Liver (tissue), 9 donors: Measurements from ENCODE around the gene CPN1. TPM values are rescaled to one million over a fixed set of nuclear protein-coding genes. Genes with fewer than 3 reads are reported as not detected.

Experiments used
- DNase-seq: peaks from one replicate; pipeline ENCODE4 v3.0.0-alpha.2; 2017; ENCODE audit warnings: low spot score
- H3K27ac ChIP-seq, 2 donors: one replicate each; pipeline ENCODE4 v1.7.0; 2013; ENCODE audit warnings: inconsistent platforms in 2 of 2, low read length in 2 of 2, control low read depth in 1 of 2, low read depth in 1 of 2, mild to moderate bottlenecking in 1 of 2
- H3K27me3 ChIP-seq, 4 donors: one replicate each; pipeline versions ENCODE4 v1.6.1 to v1.7.0; 2013; ENCODE audit warnings: low read length in 3 of 4, inconsistent platforms in 1 of 4, mild to moderate bottlenecking in 1 of 4, moderate library complexity in 1 of 4; ENCODE audit not compliant: control insufficient read depth in 4 of 4, insufficient read depth in 4 of 4
- H3K36me3 ChIP-seq, 4 donors: one replicate each; pipeline versions ENCODE4 v1.6.1 to v1.7.0; 2013; ENCODE audit warnings: low read length in 3 of 4, mild to moderate bottlenecking in 3 of 4, low read depth in 1 of 4, moderate library complexity in 1 of 4; ENCODE audit not compliant: control insufficient read depth in 4 of 4, insufficient read depth in 3 of 4
- H3K4me1 ChIP-seq, 4 donors: one replicate each; pipeline versions ENCODE4 v1.6.1 to v1.7.0; 2013; ENCODE audit warnings: low read length in 3 of 4, mild to moderate bottlenecking in 3 of 4, moderate library complexity in 1 of 4; ENCODE audit not compliant: control insufficient read depth in 4 of 4, insufficient read depth in 4 of 4
- H3K4me3 ChIP-seq, 3 donors: one replicate each; pipeline versions ENCODE4 v1.6.1 to v1.7.0; 2013; ENCODE audit warnings: low read length in 3 of 3, control low read depth in 1 of 3, low read depth in 1 of 3, mild to moderate bottlenecking in 1 of 3
- H3K9ac ChIP-seq, 2 donors: one replicate each; pipeline ENCODE4 v1.7.0; 2013; ENCODE audit warnings: low read length in 2 of 2, mild to moderate bottlenecking in 2 of 2, moderate library complexity in 2 of 2, control low read depth in 1 of 2, low read depth in 1 of 2
- H3K9me3 ChIP-seq, 4 donors: one replicate each; pipeline versions ENCODE4 v1.6.1 to v1.7.0; 2013; ENCODE audit warnings: low read length in 3 of 4; ENCODE audit not compliant: control insufficient read depth in 4 of 4
- EGR1 ChIP-seq, 2 donors: IDR thresholded peaks; 2 replicates each; pipeline ENCODE4 v1.6.1; 2016 to 2018; ENCODE audit warnings: antibody characterized with exemption in 2 of 2, low read depth in 2 of 2
- FOXA1 ChIP-seq: IDR thresholded peaks from 2 replicates; pipeline ENCODE4 v1.6.1; 2016; ENCODE audit warnings: antibody characterized with exemption
- FOXA2 ChIP-seq: IDR thresholded peaks from 2 replicates; pipeline ENCODE4 v1.6.1; 2016; ENCODE audit warnings: antibody characterized with exemption
- GABPA ChIP-seq, 2 donors: IDR thresholded peaks in 1 of 2; conservative IDR thresholded peaks in 1 of 2; 2 replicates each; pipeline ENCODE4 v1.6.1; 2016; ENCODE audit warnings: antibody characterized with exemption in 2 of 2, mild to moderate bottlenecking in 1 of 2, moderate library complexity in 1 of 2
- HNF4A ChIP-seq, 2 donors: conservative IDR thresholded peaks; 2 replicates each; pipeline ENCODE4 v1.6.1; 2016; ENCODE audit warnings: antibody characterized with exemption in 2 of 2, mild to moderate bottlenecking in 2 of 2
- HNF4G ChIP-seq: IDR thresholded peaks from 2 replicates; pipeline ENCODE4 v1.6.1; 2016; ENCODE audit warnings: antibody characterized with exemption
- JUND ChIP-seq, 2 donors: IDR thresholded peaks; 2 replicates each; pipeline ENCODE4 v1.6.1; 2016; ENCODE audit warnings: antibody characterized with exemption in 2 of 2
- NR2F2 ChIP-seq: IDR thresholded peaks from 2 replicates; pipeline ENCODE4 v1.6.1; 2016; ENCODE audit warnings: antibody characterized with exemption
- RAD21 ChIP-seq, 2 donors: IDR thresholded peaks; 2 replicates each; pipeline ENCODE4 v1.6.1; 2016; ENCODE audit warnings: antibody characterized with exemption in 2 of 2, mild to moderate bottlenecking in 2 of 2
- RXRA ChIP-seq, 2 donors: IDR thresholded peaks; 2 replicates each; pipeline ENCODE4 v1.6.1; 2017 to 2018; ENCODE audit warnings: antibody characterized with exemption in 2 of 2, mild to moderate bottlenecking in 1 of 2
- SP1 ChIP-seq: IDR thresholded peaks from 2 replicates; pipeline ENCODE4 v1.6.1; 2018; ENCODE audit warnings: antibody characterized with exemption, mild to moderate bottlenecking
- TAF1 ChIP-seq: conservative IDR thresholded peaks from 2 replicates; pipeline ENCODE4 v1.6.1; 2016; ENCODE audit warnings: antibody characterized with exemption, mild to moderate bottlenecking
- YY1 ChIP-seq: IDR thresholded peaks from 2 replicates; pipeline ENCODE4 v1.6.1; 2016; ENCODE audit warnings: antibody characterized with exemption, mild to moderate bottlenecking
- WGBS: extraction: QIAGEN DNeasy Blood & Tissue Kit; methylation state at CpG from one replicate; pipeline ENCODE4 v1.1.7; 2013; 5-methylcytosine and 5-hydroxymethylcytosine counted together
- polyA plus RNA-seq, 2 donors: library from polyadenylated mRNA; stranded (reverse) in 1 of 2; unstranded in 1 of 2; fragments of 200-250 nt in 1 of 2; fragments of >200 nt in 1 of 2; fragmentation: Nextera tagmentation in 1 of 2; extraction: Ambion mirVana in 1 of 2; gene quantifications; one replicate each; pipeline versions ENCODE4 v1.2.1 to v1.2.3, GENCODE V29; 2013 to 2015
- total RNA-seq, 2 donors: library from RNA; depleted of rRNA; stranded (reverse); fragments of >200 nt; gene quantifications; one replicate each; pipeline ENCODE4 v1.2.3, GENCODE V29; 2014
- TF ChIP-seq, protein P1 (sequence below): IDR thresholded peaks from 2 replicates; pipeline ENCODE4 v1.6.1; 2016; ENCODE audit warnings: antibody characterized with exemption
- TF ChIP-seq, protein P2 (sequence below): IDR thresholded peaks from 2 replicates; pipeline ENCODE4 v1.6.1; 2016; ENCODE audit warnings: antibody characterized with exemption
- TF ChIP-seq, protein P3 (sequence below): IDR thresholded peaks from 2 replicates; pipeline ENCODE4 v1.6.1; 2016; ENCODE audit warnings: antibody characterized with exemption, mild to moderate bottlenecking
- TF ChIP-seq, protein P4 (sequence below): IDR thresholded peaks from 2 replicates; pipeline ENCODE4 v1.6.1; 2016; ENCODE audit warnings: antibody characterized with exemption
- TF ChIP-seq, protein P5 (sequence below): fragments of 150-350 bp; IDR thresholded peaks from 2 replicates; pipeline ENCODE4 v1.5.1; 2017; ENCODE audit warnings: improper control_type of control experiment, low read depth, low read length; ENCODE audit not compliant: missing input control
- donor health status: healthy.
- donor health status: healthy.
- donor health status: healthy.
- donor health status: healthy.
- donor health status: healthy.

The CPN1 gene
- total and polyA plus RNA-seq, 4 donors, result 30.4 to 119 (median 96.8) TPM

DNA sequence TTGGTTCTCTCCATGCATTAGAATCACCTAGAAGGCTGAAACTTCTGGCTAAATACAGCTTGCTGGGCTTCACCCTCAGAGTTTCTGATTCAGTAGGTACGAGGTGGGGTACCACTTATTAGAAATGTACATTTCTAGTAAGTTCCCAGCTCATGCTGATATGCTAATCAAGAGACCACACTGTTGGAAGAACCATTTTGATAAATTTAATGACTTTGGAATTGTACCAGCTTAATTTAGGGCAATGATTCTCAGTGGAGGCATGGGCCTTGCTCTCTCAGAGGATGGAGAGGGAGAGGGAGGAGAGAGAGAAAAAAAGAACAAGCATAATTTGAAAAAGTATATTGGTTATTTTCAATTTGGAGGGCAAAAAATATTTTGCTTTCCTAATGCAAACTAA lies 20.3 kb downstream of the CPN1 start:
- Histone ChIP-seq H3K9me3 (no peaks in the 10 kb centered on the region), H3K36me3 (peaks cover 8 to 58% (median 24%) of the 10 kb centered on the region in 4 donors), H3K27ac (no peak overlapping the region), H3K4me1 (no peaks in the 10 kb centered on the region), H3K4me3 (no peak overlapping the region), H3K27me3 (no peaks in the 10 kb centered on the region), H3K9ac (no peak overlapping the region)
- TF ChIP-seq, protein P1, sequence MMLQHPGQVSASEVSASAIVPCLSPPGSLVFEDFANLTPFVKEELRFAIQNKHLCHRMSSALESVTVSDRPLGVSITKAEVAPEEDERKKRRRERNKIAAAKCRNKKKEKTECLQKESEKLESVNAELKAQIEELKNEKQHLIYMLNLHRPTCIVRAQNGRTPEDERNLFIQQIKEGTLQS, result no peak
- TF ChIP-seq RAD21 (IDR thresholded peaks at IDR 0.05), result no peak
- TF ChIP-seq FOXA1, result no peak
- TF ChIP-seq, protein P2, sequence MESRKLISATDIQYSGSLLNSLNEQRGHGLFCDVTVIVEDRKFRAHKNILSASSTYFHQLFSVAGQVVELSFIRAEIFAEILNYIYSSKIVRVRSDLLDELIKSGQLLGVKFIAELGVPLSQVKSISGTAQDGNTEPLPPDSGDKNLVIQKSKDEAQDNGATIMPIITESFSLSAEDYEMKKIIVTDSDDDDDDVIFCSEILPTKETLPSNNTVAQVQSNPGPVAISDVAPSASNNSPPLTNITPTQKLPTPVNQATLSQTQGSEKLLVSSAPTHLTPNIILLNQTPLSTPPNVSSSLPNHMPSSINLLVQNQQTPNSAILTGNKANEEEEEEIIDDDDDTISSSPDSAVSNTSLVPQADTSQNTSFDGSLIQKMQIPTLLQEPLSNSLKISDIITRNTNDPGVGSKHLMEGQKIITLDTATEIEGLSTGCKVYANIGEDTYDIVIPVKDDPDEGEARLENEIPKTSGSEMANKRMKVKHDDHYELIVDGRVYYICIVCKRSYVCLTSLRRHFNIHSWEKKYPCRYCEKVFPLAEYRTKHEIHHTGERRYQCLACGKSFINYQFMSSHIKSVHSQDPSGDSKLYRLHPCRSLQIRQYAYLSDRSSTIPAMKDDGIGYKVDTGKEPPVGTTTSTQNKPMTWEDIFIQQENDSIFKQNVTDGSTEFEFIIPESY, result no peak
- TF ChIP-seq, protein P3, sequence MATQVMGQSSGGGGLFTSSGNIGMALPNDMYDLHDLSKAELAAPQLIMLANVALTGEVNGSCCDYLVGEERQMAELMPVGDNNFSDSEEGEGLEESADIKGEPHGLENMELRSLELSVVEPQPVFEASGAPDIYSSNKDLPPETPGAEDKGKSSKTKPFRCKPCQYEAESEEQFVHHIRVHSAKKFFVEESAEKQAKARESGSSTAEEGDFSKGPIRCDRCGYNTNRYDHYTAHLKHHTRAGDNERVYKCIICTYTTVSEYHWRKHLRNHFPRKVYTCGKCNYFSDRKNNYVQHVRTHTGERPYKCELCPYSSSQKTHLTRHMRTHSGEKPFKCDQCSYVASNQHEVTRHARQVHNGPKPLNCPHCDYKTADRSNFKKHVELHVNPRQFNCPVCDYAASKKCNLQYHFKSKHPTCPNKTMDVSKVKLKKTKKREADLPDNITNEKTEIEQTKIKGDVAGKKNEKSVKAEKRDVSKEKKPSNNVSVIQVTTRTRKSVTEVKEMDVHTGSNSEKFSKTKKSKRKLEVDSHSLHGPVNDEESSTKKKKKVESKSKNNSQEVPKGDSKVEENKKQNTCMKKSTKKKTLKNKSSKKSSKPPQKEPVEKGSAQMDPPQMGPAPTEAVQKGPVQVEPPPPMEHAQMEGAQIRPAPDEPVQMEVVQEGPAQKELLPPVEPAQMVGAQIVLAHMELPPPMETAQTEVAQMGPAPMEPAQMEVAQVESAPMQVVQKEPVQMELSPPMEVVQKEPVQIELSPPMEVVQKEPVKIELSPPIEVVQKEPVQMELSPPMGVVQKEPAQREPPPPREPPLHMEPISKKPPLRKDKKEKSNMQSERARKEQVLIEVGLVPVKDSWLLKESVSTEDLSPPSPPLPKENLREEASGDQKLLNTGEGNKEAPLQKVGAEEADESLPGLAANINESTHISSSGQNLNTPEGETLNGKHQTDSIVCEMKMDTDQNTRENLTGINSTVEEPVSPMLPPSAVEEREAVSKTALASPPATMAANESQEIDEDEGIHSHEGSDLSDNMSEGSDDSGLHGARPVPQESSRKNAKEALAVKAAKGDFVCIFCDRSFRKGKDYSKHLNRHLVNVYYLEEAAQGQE, result no peak
- no peak for TF ChIP-seq TAF1
- TF ChIP-seq, protein P4, sequence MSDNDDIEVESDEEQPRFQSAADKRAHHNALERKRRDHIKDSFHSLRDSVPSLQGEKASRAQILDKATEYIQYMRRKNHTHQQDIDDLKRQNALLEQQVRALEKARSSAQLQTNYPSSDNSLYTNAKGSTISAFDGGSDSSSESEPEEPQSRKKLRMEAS, result no peak
- TF ChIP-seq SP1, result no peak
- TF ChIP-seq RXRA (IDR thresholded peaks at IDR 0.05), result no peak
- TF ChIP-seq YY1, result no peak
- no peak for TF ChIP-seq HNF4G
- no peak for TF ChIP-seq FOXA2
- TF ChIP-seq HNF4A (conservative IDR thresholded peaks at IDR 0.05), result no peak
- TF ChIP-seq JUND (IDR thresholded peaks at IDR 0.05), result no peak
- TF ChIP-seq EGR1 (IDR thresholded peaks at IDR 0.05; ENCODE audit: low read depth in 2 of 2), result no peak
- TF ChIP-seq NR2F2, result no peak
- TF ChIP-seq GABPA (IDR thresholded peaks at IDR 0.05 in 1 of 2, conservative IDR thresholded peaks at IDR 0.05 in 1 of 2), result no peak
- no peak for DNase-seq
- 96% methylated on average over 1 of the region's 1 CpG for WGBS

DNA sequence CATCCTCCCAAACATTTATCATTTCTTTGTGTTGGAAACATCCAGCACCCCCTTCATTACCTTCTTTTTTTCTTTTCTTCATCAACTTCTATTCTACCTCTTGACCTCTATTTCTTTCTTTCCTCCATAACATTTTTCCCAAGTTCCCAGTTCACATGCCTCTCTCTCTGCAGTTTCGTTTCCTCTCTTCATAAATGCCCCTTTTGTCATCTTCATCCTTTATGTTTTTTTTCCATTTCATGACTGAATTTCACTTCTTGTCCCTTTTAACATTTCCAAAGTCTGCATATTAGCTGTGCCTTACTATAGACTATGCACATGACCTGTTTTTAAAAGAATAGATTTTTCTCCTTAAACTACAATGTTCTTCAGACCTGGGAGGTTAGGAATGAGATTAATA lies 23.7 kb downstream of the CPN1 start:
- no peak overlapping the region for H3K9ac ChIP-seq
- H3K36me3 ChIP-seq, result peaks cover 2 to 59% (median 38%) of the 10 kb centered on the region in 4 donors
- TF ChIP-seq, protein P1, result no peak
- TF ChIP-seq, protein P3, result no peak
- TF ChIP-seq HNF4A (conservative IDR thresholded peaks at IDR 0.05) (no peak), RXRA (IDR thresholded peaks at IDR 0.05) (no peak)
- TF ChIP-seq, protein P2, result no peak
- TF ChIP-seq, protein P5, sequence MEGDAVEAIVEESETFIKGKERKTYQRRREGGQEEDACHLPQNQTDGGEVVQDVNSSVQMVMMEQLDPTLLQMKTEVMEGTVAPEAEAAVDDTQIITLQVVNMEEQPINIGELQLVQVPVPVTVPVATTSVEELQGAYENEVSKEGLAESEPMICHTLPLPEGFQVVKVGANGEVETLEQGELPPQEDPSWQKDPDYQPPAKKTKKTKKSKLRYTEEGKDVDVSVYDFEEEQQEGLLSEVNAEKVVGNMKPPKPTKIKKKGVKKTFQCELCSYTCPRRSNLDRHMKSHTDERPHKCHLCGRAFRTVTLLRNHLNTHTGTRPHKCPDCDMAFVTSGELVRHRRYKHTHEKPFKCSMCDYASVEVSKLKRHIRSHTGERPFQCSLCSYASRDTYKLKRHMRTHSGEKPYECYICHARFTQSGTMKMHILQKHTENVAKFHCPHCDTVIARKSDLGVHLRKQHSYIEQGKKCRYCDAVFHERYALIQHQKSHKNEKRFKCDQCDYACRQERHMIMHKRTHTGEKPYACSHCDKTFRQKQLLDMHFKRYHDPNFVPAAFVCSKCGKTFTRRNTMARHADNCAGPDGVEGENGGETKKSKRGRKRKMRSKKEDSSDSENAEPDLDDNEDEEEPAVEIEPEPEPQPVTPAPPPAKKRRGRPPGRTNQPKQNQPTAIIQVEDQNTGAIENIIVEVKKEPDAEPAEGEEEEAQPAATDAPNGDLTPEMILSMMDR, result no peak
- no peak overlapping the region for H3K27ac ChIP-seq
- no peaks in the 10 kb centered on the region for H3K4me1 ChIP-seq
- H3K27me3 ChIP-seq, result no peaks in the 10 kb centered on the region
- H3K9me3 ChIP-seq, result no peaks in the 10 kb centered on the region
- H3K4me3 ChIP-seq, result no peak overlapping the region
- 65% methylated on average over 1 of the region's 1 CpG for WGBS
- DNase-seq, result no peak
